Measurements from ENCODE around the gene PLEKHH2.

PLEKHH2 gene

DNA sequence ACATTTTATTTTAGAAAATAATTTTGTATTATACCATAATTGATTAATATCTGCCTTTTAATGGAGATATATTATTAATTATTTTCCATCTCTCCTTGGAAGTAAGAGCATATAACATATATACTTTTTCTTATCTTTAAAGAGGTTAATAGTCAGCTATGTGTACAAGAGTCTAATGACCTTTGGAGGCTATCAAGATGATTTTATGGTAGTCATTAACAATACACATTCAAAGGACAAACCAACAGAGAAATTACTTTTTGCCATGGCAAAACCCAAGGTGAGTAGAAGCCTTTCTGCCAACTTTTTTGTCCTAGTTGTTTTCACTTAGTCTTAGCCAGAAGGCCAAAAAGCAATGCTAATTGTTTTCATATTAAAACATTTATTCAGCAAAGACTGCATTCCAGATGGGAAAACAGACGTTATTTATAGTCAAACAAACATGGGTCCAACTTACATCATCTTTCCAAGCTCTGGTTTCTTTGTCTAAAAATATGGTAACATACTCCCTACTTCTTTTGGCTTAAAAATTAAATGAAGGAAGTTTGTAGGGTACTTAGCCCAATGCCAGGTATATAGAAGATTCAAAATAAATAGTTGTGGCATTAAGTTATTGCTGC lies 127.1 kb downstream of the PLEKHH2 start:
- DNase-seq: no peak

DNA sequence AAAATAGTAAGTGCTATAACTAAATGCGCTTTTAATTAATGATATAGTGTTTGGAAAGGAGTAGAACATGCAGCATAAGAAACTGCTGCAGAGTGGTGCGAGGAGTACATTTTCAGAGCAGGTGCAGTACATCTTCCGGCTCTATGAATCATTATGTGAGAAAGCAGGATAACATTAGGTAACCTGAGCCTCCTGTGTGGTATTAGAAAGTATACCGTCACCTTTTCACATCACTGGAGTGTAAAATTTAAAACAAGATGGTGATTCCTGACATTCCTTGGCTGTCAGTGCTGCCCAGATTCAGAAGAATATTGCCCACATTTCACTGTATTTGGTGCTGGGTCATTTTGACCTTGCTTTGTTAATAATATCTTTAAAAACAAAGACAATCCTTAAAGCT lies 128.9 kb downstream of the PLEKHH2 start:
- DNase-seq: no peak

DNA sequence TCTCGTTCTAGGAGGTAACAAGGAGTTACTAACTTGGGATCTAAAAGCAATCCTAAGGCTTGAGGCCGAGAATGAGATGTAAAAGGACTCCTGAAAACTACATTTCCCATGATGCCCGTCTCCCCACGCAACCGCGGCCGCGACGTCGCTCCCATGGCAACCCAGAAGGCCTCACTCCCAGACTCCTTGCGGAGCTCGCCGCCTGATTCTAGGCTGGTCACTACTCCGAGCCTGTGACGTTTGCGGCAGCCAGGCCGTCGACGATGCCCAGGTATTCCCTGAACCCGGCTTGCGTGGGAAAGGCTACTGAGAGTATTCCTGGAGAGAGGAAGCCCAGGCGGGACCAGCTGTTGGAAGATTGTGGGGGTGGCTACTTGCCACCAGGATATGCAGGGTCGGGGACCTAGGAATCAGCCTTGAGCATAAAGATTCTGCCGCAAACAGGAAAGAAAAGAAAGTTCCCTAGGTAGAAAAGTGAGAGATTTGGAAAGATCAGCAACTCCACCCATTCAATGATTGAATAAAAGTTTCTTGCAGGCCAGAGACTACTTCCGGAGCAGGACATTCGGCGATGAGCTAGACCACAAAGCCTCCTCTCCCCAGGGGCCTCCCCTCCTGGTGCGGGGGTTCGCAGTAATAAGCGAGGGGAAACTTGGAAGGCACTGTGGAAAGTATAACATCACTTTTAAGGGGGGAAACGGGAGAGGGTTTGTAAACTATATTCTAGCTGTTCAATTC lies 137.0 kb downstream of the PLEKHH2 start, which contains the start of gene DYNC2LI1:
TSS of gene DYNC2LI1 (plus strand) at position 164 of the 738 bp plus-strand sequence. CDS start at position 264, 100 bp downstream.
- peak; percentile 44 to 76 for DNase-seq

DNA sequence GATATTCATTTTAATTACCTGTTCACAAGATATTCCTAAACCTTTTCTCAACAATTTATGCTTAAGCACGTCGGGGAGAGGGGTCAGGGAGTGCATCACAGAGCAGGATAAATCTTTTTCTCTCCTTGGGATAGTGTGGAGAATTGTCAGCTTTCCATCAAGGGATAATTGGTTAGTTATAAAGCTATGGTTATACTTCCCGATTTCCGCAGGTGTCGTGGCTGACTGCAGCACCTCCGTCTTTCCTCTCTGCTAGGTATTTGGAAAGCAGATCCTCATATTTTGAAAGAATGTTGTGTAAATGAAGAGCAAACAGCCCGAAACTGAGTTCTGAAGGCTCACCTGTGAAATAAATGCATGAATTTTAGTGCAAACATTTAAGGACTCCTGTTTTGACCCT lies 137.6 kb downstream of the PLEKHH2 start:
- DNase-seq: no peak

DNA sequence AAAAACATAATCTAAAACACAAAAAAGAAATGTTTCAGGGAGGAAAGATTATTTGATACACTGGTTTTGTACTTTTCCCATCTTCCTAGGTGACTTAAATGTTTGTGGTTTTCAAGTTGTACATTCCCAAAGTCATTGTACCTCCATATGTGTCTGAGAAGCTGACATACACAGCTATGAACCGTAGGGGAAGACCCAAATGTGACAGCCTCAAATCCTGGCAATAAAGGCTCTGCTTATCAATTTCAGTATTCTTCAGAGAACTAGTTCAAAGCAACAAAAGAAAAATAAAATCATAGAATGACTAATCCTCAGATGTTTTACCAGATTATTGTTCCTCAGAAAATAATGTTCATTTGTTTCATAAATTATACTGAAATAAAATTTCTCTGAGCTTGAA lies 139.3 kb downstream of the PLEKHH2 start:
- no peak for DNase-seq

DNA sequence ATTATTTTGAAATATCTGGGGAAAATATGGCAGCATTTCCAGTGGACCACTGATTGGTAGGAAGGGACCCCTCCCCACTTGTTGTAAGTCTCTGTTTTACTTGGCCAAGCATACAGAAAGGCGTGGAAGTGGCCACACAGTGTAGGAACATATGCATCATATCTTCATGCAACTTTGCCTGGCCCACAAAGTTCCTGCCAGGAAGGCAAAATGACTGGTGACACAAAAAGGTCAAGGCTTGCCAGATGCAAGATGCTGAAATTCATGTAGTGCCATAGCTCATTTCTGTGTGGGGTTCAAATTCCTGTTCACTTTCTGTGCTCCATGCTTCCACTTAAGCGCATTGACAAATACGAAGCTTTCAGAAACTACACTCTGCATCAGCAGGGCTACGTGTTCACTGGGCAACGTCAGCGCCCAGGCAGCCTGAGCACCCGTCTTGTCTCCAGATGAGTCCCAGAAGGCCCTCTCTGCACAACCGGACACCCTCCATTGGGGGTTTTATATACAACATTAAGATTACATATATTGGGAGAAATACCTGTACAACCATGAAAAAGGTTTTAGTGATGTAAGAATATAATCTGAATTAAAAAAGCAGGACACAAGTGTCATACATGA lies 140.4 kb downstream of the PLEKHH2 start:
- DNase-seq: no peak

DNA sequence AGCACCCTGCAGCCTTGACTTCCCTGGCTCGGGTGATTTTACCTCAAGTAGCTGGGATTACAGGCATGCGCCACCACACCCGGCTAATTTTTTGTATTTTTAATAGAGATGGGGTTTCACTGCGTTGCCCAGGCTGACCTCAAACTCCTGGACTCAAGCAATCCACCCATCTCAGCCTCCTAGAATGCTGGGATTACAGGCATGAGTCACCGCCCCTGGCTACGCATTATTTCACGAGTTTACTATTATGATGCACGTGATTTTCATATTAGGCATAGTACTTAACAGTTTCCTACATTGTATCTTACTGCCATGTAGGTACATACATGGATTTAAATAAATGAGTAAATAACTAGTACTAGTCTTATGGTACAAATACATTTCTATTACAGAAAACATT lies 141.2 kb downstream of the PLEKHH2 start:
- DNase-seq: no peak

DNA sequence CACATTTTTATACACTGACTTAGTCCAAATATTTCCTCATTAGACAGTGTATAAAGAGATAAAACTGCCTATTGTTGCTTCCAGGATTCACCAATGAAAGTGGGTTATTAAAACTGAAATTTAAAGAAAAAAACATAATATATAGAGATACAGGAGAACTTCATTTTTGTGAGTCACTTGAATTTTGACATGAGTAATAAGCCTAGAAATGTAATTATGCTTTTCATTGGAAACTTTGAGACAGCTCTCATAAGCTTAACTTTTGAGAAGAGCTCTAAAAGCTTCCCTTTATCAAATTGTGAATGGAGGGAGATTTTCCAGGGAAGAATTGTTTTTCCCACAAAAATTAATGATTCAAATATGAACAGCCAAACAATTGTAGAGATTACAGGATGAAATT lies 150.8 kb downstream of the PLEKHH2 start:
- no peak for DNase-seq

DNA sequence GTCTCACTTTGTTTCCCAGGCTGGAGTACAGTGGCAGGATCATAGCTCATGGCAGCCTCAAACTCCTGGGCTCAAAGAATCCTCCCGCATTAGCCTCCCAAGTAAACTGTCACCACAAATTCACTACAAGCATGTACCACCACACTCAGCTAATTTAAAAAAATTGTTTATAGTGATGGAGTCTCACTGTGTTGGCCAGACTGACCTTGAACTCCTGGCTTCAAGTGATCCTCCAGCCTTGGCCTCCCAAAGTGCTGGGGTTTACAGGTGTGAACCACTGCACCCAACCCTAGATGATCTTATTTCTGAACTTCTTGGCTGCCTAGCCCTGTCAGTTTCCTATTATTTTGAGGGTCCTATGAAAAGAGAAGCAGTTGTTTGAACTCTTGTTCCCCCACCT lies 151.6 kb downstream of the PLEKHH2 start:
- DNase-seq: no peak

DNA sequence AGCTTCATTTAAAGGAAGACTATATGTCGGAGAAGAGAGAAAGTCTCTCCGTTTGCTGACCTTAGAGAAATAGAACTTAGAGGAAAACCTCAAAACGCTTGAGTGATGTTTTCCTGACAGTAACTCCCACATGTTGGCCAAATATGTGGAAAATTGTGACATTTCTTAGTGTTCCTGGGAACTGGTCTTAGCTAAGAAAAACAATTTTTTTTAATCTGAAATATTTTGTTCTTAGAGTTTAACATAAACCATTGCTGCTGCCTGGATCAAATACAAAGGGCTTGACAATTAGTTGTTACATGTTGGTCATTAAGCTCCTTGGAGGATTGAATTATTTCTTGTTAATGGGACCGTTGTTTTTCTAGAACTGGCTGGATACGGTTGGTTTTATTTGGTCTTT lies 153.1 kb downstream of the PLEKHH2 start:
- DNase-seq: no peak

DNA sequence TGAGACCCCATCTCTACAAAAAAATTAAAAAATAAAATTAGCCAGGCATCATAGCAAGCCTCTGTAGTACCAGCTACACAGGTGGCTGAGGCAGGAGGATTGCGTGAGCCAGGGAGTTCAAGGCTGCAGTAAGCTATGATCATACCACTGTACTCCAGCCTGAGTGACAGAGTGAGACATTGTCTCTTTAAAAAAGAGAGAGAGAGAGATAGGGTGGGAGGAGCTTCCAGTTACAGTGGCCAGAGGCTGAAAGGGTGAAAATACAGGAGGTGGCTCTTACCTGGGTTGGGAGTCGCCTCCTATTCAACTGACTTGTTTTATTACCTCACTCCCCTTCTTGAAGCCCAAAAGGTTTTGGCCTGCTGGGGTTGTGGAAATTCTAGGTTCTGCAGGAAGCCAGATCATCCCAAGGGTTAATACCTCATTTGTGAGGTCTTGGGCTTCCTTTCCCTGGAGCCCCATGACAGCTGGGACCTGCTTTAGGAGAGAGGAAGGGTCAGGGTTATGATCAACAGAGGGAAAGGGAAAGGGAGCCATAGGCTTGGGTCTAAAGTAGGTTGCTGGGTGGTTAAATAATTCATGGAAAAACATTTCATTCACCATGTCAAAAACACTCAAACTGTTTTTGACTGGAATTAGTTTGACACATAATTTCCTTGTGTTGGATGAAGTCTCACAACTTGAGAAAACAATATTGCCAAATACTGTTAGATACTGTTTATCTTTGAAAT lies 154.1 kb downstream of the PLEKHH2 start:
- no peak for DNase-seq

DNA sequence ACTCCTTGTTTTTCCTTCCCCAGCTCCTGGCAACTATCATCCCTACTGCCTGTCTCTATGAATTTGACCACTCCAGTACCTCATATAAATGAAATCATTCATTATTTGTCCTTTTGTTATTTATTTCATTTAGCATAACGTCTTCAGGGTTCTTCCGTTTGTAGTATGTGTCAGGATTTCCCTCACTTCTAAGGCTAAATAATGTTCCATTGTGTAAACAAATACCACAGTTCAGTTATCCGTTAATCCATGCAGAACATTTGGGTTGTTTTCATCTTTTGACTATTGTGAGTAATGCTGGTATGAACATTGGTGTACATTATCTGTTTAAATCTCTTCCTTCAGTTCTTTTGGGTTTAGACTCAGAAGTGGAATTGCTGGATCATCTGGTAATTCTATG lies 155.6 kb downstream of the PLEKHH2 start:
- no peak for DNase-seq

DNA sequence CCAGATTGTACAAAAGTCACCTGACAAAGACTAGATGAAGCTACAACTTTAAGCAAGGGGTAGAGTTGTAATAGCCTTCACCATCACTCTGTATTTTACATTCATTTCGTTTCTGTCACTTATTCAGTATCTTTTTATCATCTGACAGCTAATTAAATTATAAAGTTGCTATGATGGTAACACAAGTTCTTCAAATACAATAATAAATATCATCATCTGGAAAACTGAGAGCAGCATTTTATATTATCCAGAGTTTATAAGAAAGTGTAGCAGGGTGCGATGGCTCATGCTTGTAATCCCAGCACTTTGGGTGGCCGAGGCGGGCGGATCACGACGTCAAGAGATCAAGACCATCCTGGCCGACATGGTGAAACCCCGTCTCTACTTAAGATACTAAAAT lies 157.9 kb downstream of the PLEKHH2 start:
- DNase-seq: no peak

DNA sequence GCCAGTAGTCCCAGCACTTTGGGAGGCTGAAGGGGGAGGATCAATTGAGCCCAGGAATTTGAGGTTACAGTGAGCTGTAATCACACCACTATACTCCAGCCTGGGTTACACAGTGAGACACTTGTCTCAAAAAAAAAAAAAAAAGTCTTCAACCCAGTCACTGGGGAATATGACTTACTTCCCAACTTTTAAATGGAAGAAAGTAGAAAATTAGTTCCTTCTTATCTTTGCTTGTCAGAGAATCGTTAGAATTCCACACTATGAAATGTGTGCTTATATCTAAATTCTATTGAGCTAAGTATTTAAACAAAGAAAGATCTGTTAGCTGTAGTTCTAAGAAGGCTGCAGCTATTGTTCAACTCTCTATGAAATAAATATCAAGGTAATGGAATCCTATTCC lies 159.1 kb downstream of the PLEKHH2 start:
- DNase-seq: no peak

DNA sequence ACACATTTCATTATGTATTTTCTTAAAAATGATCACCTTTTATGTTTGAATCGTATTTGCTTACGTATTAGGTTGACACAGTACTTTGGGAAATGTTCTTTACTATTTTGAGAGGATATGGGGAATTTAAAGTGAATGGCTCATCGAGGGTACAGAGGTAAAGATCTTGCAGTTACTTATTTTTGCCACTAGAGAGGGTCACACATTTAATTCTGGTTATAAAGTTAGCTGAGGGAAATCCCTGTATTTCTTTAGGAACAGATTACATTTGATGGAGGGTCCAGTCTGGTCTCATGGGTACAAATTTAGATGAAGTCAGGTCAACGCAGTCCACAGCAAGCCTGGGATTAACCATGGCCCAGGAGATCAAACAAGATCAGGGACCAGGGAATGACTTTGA lies 161.2 kb downstream of the PLEKHH2 start:
- no peak for DNase-seq

DNA sequence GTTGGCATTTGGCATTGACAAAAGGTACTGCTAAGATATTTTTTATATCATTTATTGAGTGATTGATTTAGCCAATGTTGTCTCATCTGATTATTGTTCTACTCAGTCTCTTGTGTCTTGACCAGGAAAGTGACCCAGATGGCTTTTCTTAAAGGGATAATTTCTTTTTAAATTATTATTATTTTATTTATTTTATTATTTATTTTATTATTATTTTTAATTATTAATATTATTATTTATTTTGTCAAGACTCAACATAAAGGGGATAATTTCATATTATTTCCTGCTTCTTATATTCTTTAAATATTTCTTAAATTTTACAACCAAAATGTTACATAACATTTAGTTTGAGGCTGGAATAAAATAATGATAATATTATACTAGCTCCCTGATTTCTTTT lies 163.8 kb downstream of the PLEKHH2 start:
- no peak for DNase-seq

DNA sequence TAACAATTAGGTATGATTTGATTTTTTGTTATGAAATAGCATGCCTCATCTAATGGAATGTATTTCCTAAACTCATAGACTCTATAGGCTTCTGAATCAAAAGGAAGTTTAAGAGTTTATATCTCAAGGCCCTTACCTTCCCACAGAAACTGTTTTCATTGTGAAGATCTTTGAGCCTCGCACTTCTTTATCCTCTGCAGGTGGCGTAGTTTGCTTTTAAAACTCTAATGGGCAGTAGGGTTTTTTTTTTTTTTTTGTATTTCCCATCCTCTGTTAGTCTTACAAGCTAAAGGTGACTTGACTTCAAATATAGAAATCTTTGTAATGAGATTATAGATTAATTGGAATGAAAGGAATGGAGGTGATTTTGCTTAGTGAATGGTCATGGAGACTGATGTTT lies 165.1 kb downstream of the PLEKHH2 start:
- DNase-seq: no peak

DNA sequence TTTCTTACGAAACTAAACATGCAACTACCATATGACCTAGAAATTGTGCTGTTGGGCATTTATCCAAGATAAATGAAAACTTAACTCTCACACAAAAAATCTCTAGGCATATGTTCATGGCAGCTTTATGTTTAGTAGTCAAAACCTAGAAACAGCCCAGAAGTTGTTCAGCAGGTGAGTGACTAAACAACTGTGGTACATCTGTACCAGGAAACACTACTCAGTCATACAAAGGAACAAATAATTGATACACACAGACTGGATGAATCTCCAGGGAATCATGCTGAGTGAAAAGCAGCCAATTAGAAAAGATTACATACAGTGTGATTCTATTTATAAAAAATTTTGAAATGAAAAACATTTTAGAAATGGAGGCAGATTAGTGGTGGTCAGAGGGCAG lies 166.1 kb downstream of the PLEKHH2 start:
- no peak for DNase-seq

DNA sequence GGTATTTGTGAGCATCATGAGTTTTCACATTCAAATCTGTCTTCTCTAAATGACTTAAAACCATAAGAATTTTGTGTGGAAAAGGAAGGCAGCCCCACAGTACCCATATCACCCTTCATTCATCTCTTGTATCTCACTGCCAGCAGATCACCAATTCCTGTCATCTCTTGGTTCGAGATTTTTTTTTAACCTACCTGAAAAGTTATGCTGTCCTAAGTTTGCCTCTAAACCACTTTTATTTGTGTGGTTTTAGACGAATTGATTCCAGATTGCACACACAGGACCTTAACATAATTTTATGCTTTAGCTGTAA lies 169.6 kb downstream of the PLEKHH2 start:
- no peak for DNase-seq

DNA sequence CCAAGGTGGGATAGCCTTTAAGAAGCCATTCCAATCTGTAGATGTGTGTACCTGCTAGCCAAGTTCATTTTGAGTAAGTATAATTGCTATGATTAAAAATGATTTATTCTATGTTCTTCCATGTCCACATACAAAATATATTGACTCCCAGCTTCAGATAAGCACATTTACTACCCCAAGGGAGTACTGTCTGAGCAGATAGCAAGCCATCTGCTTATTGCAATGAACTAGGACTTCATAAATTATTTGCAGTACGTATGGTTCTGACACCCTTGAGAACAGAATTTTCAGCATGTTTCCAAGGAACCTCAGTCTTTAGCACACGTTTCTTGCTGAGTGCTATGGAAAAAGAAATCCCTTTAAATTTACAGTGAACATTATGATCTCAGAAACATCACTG lies 173.4 kb downstream of the PLEKHH2 start:
- DNase-seq: no peak

DNA sequence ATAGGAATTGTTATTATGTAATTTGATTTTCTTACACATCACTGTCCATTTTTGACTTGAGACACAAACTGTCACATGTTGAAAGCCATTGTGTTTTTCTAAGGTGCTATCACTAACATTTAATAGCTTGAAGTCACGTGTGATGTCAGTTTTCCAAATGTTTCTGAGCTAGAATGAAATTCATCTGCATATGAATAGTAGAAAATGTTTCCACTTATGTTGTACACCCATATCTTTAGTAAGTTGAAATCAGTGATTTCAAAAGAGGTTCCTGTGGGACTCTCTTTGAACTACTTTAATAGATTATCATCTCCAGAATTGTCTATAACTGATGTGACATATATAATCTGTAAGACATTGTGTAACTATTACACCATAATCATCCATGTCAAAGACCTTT lies 173.8 kb downstream of the PLEKHH2 start:
- no peak for DNase-seq

DNA sequence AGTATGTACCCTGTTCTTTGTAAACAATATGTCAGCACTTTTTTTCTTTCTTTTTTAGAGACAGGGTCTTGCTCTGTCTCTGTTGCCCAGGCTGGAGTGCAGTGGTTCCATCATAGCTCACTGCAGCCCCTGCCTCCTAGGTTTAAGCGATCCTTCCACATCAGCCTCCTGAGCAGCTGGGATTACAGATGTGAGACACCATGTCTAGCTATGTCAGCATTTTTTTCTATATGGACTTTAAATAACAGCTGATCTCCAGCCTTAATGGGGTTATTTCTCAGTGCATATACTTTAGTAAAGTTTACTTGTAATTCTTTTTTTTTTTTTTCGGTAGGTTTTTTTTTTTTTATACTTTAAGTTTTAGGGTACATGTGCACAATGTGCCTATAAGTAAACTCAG lies 174.9 kb downstream of the PLEKHH2 start:
- DNase-seq: no peak

DNA sequence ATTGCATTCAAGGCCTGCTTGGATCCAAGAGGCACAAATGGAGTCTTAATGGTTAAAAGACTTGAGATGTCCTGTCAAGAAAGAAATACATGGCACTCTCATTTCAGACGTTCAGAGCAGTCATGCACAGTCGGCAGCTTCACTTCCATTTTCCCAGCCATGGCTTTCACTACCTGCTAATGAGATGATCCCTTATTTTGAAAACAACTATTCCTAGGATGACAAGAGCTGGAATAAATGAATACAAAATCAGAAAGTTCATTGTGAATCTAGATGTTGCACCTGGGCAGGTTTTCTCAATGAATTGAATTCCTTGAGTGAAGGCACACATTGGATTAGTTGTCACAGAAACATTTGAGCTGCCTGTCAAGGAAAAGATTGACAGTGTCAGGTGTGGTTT lies 175.9 kb downstream of the PLEKHH2 start:
- DNase-seq: no peak

DNA sequence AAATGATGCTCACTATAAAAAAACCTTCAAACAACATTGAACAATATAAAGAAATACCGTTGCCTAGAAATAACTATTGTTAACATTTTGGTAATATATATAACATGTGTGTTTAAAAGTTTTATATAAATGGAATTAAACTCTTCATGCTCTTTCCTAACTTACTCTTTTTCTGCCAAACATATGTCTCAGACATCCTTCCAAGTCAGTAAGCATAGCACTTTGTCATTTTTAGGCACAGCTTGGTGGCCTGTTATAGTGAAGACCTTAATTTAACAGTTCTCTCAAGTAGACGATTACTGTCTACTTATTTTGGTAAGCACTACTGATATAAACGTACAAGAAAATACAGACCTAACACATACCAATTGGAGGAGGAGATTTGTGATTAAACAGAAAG lies 177.7 kb downstream of the PLEKHH2 start:
- DNase-seq: no peak
